A549 (cell line): ENCODE data around the gene KCNAB1. TPM values are rescaled to one million over a fixed set of nuclear protein-coding genes. Genes with fewer than 3 reads are reported as not detected.

Experiments
- ATAC-seq, 2 experiments: fragments of 200-7000 bp in 1 of 2; fragments of >200 bp in 1 of 2; cut with Nextera tagmentation in 1 of 2; cut with Tn5 transposase in 1 of 2; 3 replicates each; pipeline versions ENCODE4 v1.8.0 to v1.9.1; 2018 to 2020; ENCODE audit warnings: mild to moderate bottlenecking in 1 of 2, moderate library complexity in 1 of 2
- CTCF ChIA-PET: fragments of 300-600 bp; sonication (Branson Sonifier 250); formaldehyde crosslinking; extraction: SDS; loops from one replicate; lab custom pipeline; 2021; ENCODE audit warnings: antibody characterized with exemption, inconsistent platforms; lab: Yijun Ruan, JAX
- POLR2A ChIA-PET: fragments of 350-600 bp; formaldehyde crosslinking; extraction: SDS; loops from one replicate; lab custom pipeline; 2021; ENCODE audit warnings: antibody characterized with exemption, inconsistent platforms; lab: Yijun Ruan, JAX
- DNase-seq, 2 experiments: peaks; one replicate each; pipeline versions ENCODE4 v3.0.0 to v3.0.0-alpha.2; 2011 to 2016; ENCODE audit warnings: low read depth in 1 of 2, low spot score in 1 of 2
- FAIRE-seq: peaks from 2 replicates; lab custom pipeline; 2011; peaks lifted over from hg19 to GRCh38; lab: Jason Lieb, UNC
- H3K27ac ChIP-seq, 2 experiments: fragments of >200 bp; sonication (Bioruptor Twin); formaldehyde crosslinking; 3 replicates each; pipeline ENCODE4 v1.5.1; 2016 to 2017
- H3K4me1 ChIP-seq: fragments of >200 bp; sonication (Bioruptor Twin); formaldehyde crosslinking; 3 replicates; pipeline ENCODE4 v1.6.1; 2016
- H3K4me2 ChIP-seq: fragments of >200 bp; sonication (Bioruptor Twin); formaldehyde crosslinking; 3 replicates; pipeline ENCODE4 v1.6.1; 2016
- H3K4me3 ChIP-seq: fragments of >200 bp; sonication (Bioruptor Twin); formaldehyde crosslinking; 3 replicates; pipeline ENCODE4 v1.5.1; 2016
- H3K9me3 ChIP-seq: fragments of >200 bp; sonication (Bioruptor Twin); formaldehyde crosslinking; 3 replicates; pipeline ENCODE4 v1.6.1; 2016
- BHLHE40 ChIP-seq: IDR thresholded peaks from 2 replicates; pipeline ENCODE4 v1.6.1; 2012; ENCODE audit warnings: low read depth, low read length, inconsistent platforms
- CBX2 ChIP-seq: fragments of 200-600 bp; sonication (generic); IDR thresholded peaks from 2 replicates; pipeline ENCODE4 v1.6.1; 2016; ENCODE audit warnings: low read depth, mild to moderate bottlenecking, borderline replicate concordance
- CBX8 ChIP-seq: fragments of 200-600 bp; sonication (generic); IDR thresholded peaks from 2 replicates; pipeline ENCODE4 v1.6.1; 2016
- CHD4 ChIP-seq: fragments of 200-600 bp; sonication (generic); IDR thresholded peaks from 2 replicates; pipeline ENCODE4 v1.6.1; 2016; ENCODE audit warnings: antibody characterized with exemption, mild to moderate bottlenecking, borderline replicate concordance
- EHF ChIP-seq: fragments of 250-450 bp; sonication (Bioruptor Pico); IDR thresholded peaks from 2 replicates; pipeline ENCODE4 v1.5.0; 2020; ENCODE audit warnings: mild to moderate bottlenecking
- EP300 ChIP-seq, 2 experiments: fragments of >200 bp; sonication (Bioruptor Twin); formaldehyde crosslinking; IDR thresholded peaks; 2 replicates in 1 of 2; 3 replicates in 1 of 2; pipeline ENCODE4 v1.6.1; 2016 to 2017
- FOSB ChIP-seq: fragments of 250-450 bp; sonication (Bioruptor Pico); IDR thresholded peaks from 2 replicates; pipeline ENCODE4 v1.5.0; 2020; ENCODE audit warnings: mild to moderate bottlenecking, moderate library complexity
- FOXS1 ChIP-seq: fragments of 250-450 bp; sonication (Bioruptor Pico); IDR thresholded peaks from 2 replicates; pipeline ENCODE4 v1.5.0; 2020; ENCODE audit warnings: mild to moderate bottlenecking, moderate library complexity
- HOXA7 ChIP-seq: fragments of 250-450 bp; sonication (Bioruptor Pico); IDR thresholded peaks from 2 replicates; pipeline ENCODE4 v1.5.0; 2020; ENCODE audit warnings: mild to moderate bottlenecking, moderate library complexity
- HOXB13 ChIP-seq: fragments of 250-450 bp; sonication (Bioruptor Pico); IDR thresholded peaks from 2 replicates; pipeline ENCODE4 v1.5.0; 2020; ENCODE audit warnings: low read depth, mild to moderate bottlenecking, moderate library complexity
- HOXB5 ChIP-seq: fragments of 250-450 bp; sonication (Bioruptor Pico); IDR thresholded peaks from 2 replicates; pipeline ENCODE4 v1.5.0; 2020; ENCODE audit warnings: mild to moderate bottlenecking, moderate library complexity
- JUNB ChIP-seq: fragments of >200 bp; sonication (Bioruptor Twin); formaldehyde crosslinking; IDR thresholded peaks from 2 replicates; pipeline ENCODE4 v1.6.1; 2016
- KDM1A ChIP-seq: fragments of 200-600 bp; sonication (generic); IDR thresholded peaks from 2 replicates; pipeline ENCODE4 v1.6.1; 2016; ENCODE audit warnings: low read depth, mild to moderate bottlenecking
- MAFK ChIP-seq: fragments of 450-650 bp; IDR thresholded peaks from 2 replicates; pipeline ENCODE4 v1.6.1; 2014; ENCODE audit not compliant: partially characterized antibody
- NFE2L2 ChIP-seq: fragments of 150-350 bp; conservative IDR thresholded peaks from 2 replicates; pipeline ENCODE4 v1.6.1; 2014; ENCODE audit warnings: low read length
- NR3C1 ChIP-seq: fragments of >200 bp; sonication (Bioruptor Twin); formaldehyde crosslinking; IDR thresholded peaks from 3 replicates; pipeline ENCODE4 v1.6.1; 2017
- PHF8 ChIP-seq: fragments of 200-600 bp; sonication (generic); IDR thresholded peaks from 2 replicates; pipeline ENCODE4 v1.6.1; 2016; ENCODE audit warnings: low read depth, mild to moderate bottlenecking, antibody characterized with exemption, moderate library complexity, borderline replicate concordance
- POLR2A ChIP-seq: IDR thresholded peaks from 2 replicates; pipeline ENCODE4 v1.6.1; 2012; ENCODE audit warnings: mild to moderate bottlenecking, low read length
- RAD21 ChIP-seq, 2 experiments: fragments of >200 bp in 1 of 2; sonication (Bioruptor Twin) in 1 of 2; formaldehyde crosslinking in 1 of 2; IDR thresholded peaks in 1 of 2; conservative IDR thresholded peaks in 1 of 2; 2 replicates in 1 of 2; 3 replicates in 1 of 2; pipeline ENCODE4 v1.6.1; 2012 to 2018; ENCODE audit warnings: inconsistent platforms in 1 of 2
- RARB ChIP-seq: fragments of 250-450 bp; sonication (Bioruptor Pico); IDR thresholded peaks from 2 replicates; pipeline ENCODE4 v1.8.0; 2021; ENCODE audit warnings: mild to moderate bottlenecking, moderate library complexity
- RCOR1 ChIP-seq: fragments of 150-350 bp; IDR thresholded peaks from 2 replicates; pipeline ENCODE4 v1.6.1; 2014; ENCODE audit warnings: antibody characterized with exemption, low read length, low read depth
- RFX5 ChIP-seq: fragments of 450-650 bp; IDR thresholded peaks from 2 replicates; pipeline ENCODE4 v1.7.1; 2014; ENCODE audit warnings: antibody characterized with exemption, mild to moderate bottlenecking, moderate library complexity
- TP53 ChIP-seq: fragments of 250-450 bp; sonication (Bioruptor Pico); IDR thresholded peaks from 2 replicates; pipeline ENCODE4 v1.5.0; 2021; ENCODE audit warnings: mild to moderate bottlenecking, moderate library complexity
- ZC3H11A ChIP-seq: fragments of 450-650 bp; IDR thresholded peaks from 2 replicates; pipeline ENCODE4 v1.6.1; 2014; ENCODE audit warnings: antibody characterized with exemption, mild to moderate bottlenecking
- ZFP36 ChIP-seq: fragments of 450-650 bp; IDR thresholded peaks from 2 replicates; pipeline ENCODE4 v1.6.1; 2014; ENCODE audit warnings: borderline replicate concordance; ENCODE audit not compliant: partially characterized antibody
- ZNF302 ChIP-seq: fragments of 250-450 bp; sonication (Bioruptor Pico); IDR thresholded peaks from 2 replicates; pipeline ENCODE4 v1.9.0; 2021; ENCODE audit warnings: inconsistent platforms, mild to moderate bottlenecking, moderate library complexity
- ZSCAN20 ChIP-seq: fragments of 250-450 bp; sonication (Bioruptor Pico); IDR thresholded peaks from 2 replicates; pipeline ENCODE4 v1.8.0; 2022; ENCODE audit warnings: mild to moderate bottlenecking, moderate library complexity
- WGBS: methylation state at CpG from one replicate; pipeline ENCODE4 v1.1.6; 2017; ENCODE audit errors: missing lambda C conversion rate; 5-methylcytosine and 5-hydroxymethylcytosine counted together
- polyA plus RNA-seq, 4 experiments: library from polyadenylated mRNA; depleted of rRNA in 3 of 4; stranded (reverse); fragments of >200 nt; fragmentation: RNase III in 1 of 4; extraction: RNeasy Plus Mini Kit Qiagen cat#74134 plus additional on column Dnase treatment in 1 of 4; gene quantifications; 2 replicates in 3 of 4; 3 replicates in 1 of 4; pipeline ENCODE4 v1.2.3, GENCODE V29; 2011 to 2017
- TF ChIP-seq, protein P1 (sequence below): fragments of >200 bp; sonication (Bioruptor Twin); formaldehyde crosslinking; IDR thresholded peaks from 3 replicates; pipeline ENCODE4 v1.6.1; 2016
- TF ChIP-seq, protein P2 (sequence below): IDR thresholded peaks from 2 replicates; pipeline ENCODE4 v1.6.1; 2012
- TF ChIP-seq, protein P3 (sequence below): fragments of 250-450 bp; sonication (Bioruptor Pico); IDR thresholded peaks from 2 replicates; pipeline ENCODE4 v1.5.0; 2020; ENCODE audit warnings: low read depth, mild to moderate bottlenecking, moderate library complexity
- TF ChIP-seq, protein P4 (sequence below): fragments of 450-650 bp; IDR thresholded peaks from 2 replicates; pipeline ENCODE4 v1.6.1; 2014; ENCODE audit warnings: antibody characterized with exemption
- TF ChIP-seq, protein P5 (sequence below): IDR thresholded peaks from 2 replicates; pipeline ENCODE4 v1.6.1; 2012

Gene KCNAB1
- polyA plus RNA-seq, 2 of the 4 experiments (the other 2 are of a cell fraction): not detected

DNA sequence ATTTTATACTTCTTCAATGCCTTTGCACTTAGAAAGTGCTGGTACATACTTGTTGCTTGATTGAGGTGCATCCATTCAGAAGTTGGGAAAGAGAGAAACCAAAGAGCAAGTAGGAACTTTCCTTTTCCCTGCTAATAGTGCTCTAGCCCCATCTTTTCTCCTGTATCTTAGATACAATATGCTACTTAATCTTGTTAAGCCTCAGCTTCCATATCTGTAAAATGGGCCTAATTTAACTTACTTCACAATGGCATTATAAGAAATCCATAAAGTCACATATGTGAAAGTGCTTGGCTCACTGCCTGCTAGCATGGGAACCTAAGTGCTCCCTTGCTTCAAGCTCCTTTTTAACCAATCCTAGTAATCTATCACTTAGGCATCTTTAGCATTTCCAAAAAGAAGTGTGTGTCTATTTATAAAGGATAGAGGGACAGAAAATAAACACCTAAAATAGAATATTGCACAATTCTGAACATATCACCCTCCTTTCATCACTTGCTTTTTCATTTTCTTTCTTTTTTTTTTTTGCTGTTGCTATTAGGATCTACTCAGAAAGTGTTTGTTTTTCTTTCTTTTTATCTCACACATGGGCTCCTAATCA is 28.1 kb downstream of the KCNAB1 start (continued):
- TF ChIP-seq, protein P1, sequence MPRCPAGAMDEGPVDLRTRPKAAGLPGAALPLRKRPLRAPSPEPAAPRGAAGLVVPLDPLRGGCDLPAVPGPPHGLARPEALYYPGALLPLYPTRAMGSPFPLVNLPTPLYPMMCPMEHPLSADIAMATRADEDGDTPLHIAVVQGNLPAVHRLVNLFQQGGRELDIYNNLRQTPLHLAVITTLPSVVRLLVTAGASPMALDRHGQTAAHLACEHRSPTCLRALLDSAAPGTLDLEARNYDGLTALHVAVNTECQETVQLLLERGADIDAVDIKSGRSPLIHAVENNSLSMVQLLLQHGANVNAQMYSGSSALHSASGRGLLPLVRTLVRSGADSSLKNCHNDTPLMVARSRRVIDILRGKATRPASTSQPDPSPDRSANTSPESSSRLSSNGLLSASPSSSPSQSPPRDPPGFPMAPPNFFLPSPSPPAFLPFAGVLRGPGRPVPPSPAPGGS: no peak
- TF ChIP-seq EHF (CRISPR knock-in tag): no peak
- TF ChIP-seq, all 56 proteins: peak for 0

DNA sequence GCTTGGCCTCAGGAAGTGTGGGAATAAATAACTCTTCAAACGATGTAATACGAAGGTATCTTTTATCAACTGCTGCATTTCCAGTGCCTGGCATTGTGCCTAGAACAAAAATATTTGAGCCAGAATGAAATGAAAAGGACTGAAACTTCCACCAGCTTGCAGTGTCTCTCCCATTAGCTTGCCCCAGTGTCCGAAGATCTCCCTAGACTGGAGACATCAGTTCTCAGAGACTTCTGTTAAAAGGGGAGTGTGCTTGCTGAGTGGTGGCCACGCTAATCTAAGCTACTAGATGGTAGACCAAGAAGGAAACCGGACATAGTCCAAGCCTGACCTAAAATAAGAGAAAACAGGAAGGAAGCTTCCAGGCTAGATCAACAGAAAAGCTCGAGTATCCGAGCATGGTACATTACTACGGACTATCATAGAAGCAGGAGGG is 28.6 kb downstream of the KCNAB1 start:
- ChIA-PET POLR2A (no interaction called here), CTCF (interaction anchor here (0.5 to 7.1 kb wide), 17 partner anchors 11 to 1053 kb away, joined by 3 to 182 read pairs (median 4); no protein-coding TSS in a partner anchor)
- ATAC-seq: no peak
- no peak overlapping the region for H3K4me2 ChIP-seq
- TF ChIP-seq, protein P2, sequence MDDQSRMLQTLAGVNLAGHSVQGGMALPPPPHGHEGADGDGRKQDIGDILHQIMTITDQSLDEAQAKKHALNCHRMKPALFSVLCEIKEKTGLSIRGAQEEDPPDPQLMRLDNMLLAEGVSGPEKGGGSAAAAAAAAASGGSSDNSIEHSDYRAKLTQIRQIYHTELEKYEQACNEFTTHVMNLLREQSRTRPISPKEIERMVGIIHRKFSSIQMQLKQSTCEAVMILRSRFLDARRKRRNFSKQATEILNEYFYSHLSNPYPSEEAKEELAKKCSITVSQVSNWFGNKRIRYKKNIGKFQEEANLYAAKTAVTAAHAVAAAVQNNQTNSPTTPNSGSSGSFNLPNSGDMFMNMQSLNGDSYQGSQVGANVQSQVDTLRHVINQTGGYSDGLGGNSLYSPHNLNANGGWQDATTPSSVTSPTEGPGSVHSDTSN: no peak
- TF ChIP-seq FOXS1 (CRISPR knock-in tag): no peak
- no peak for TF ChIP-seq RAD21 (conservative IDR thresholded peaks at IDR 0.05 in 1 of 2, IDR thresholded peaks at IDR 0.05 in 1 of 2)
- TF ChIP-seq CBX8: no peak
- no peak for TF ChIP-seq EHF (CRISPR knock-in tag)
- TF ChIP-seq CBX2: no peak
- no peak for TF ChIP-seq RCOR1
- TF ChIP-seq EP300 (IDR thresholded peaks at IDR 0.05): no peak
- no peak for TF ChIP-seq RFX5
- TF ChIP-seq HOXB13 (CRISPR knock-in tag): no peak
- no peak for TF ChIP-seq CHD4
- no peak for TF ChIP-seq ZSCAN20
- TF ChIP-seq POLR2A: no peak
- no peak for TF ChIP-seq RARB (CRISPR knock-in tag)
- no peak for TF ChIP-seq ZFP36
- no peak for TF ChIP-seq JUNB
- TF ChIP-seq FOSB (CRISPR knock-in tag): no peak
- TF ChIP-seq KDM1A: no peak
- TF ChIP-seq ZNF302 (CRISPR knock-in tag): no peak
- no peak overlapping the region for H3K27ac ChIP-seq
- FAIRE-seq: no peak
- H3K4me1 ChIP-seq: no peaks in the 10 kb centered on the region
- no peak for DNase-seq
- H3K9me3 ChIP-seq: no peaks in the 10 kb centered on the region
- 26% methylated on average over 8 of the region's 8 CpGs for WGBS
- H3K4me3 ChIP-seq: no peak overlapping the region

DNA sequence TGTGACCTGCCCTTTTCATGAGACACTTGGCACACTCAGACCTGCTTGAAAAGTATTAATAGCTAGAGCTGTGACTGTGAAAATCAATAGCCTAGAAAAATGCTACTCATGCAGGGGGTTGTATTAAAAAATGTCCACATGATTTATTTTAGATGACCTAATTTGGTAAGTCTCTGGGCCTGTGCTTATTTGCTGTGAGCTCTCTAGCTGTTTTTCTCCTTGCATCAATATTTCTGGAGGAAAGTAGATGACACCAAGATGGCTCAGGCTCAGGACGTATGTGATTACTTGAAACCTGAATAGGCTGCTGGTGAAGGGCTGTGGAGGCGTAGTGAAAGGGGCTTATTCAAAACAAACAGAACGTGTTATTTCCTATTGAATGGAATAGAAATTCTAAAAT is 29.5 kb downstream of the KCNAB1 start:
- Histone ChIP-seq H3K9me3 (no peaks in the 10 kb centered on the region), H3K27ac (no peak overlapping the region), H3K4me2 (no peak overlapping the region), H3K4me3 (no peak overlapping the region), H3K4me1 (no peaks in the 10 kb centered on the region)
- POLR2A ChIA-PET: interaction anchor here (1.0 kb wide), 2 partner anchors 360 to 939 kb away, joined by 3 to 4 read pairs; no protein-coding TSS in a partner anchor
- DNase-seq (no peak), FAIRE-seq (no peak), ATAC-seq (no peak)
- 63% methylated on average over 3 of the region's 3 CpGs for WGBS
- CTCF ChIA-PET: interaction anchor here (0.6 to 7.1 kb wide), 27 partner anchors 9 to 1373 kb away, joined by 3 to 182 read pairs (median 3); no protein-coding TSS in a partner anchor
- no peak for TF ChIP-seq TP53
- TF ChIP-seq, protein P1: no peak
- TF ChIP-seq NFE2L2: no peak
- no peak for TF ChIP-seq BHLHE40
- TF ChIP-seq ZC3H11A: no peak
- TF ChIP-seq, protein P3, sequence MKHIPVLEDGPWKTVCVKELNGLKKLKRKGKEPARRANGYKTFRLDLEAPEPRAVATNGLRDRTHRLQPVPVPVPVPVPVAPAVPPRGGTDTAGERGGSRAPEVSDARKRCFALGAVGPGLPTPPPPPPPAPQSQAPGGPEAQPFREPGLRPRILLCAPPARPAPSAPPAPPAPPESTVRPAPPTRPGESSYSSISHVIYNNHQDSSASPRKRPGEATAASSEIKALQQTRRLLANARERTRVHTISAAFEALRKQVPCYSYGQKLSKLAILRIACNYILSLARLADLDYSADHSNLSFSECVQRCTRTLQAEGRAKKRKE (CRISPR knock-in tag): no peak
- TF ChIP-seq, protein P4, sequence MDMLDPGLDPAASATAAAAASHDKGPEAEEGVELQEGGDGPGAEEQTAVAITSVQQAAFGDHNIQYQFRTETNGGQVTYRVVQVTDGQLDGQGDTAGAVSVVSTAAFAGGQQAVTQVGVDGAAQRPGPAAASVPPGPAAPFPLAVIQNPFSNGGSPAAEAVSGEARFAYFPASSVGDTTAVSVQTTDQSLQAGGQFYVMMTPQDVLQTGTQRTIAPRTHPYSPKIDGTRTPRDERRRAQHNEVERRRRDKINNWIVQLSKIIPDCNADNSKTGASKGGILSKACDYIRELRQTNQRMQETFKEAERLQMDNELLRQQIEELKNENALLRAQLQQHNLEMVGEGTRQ: no peak
- TF ChIP-seq, protein P2: no peak
- TF ChIP-seq MAFK: no peak
- TF ChIP-seq NR3C1: no peak
- TF ChIP-seq HOXA7 (CRISPR knock-in tag): no peak
- no peak for TF ChIP-seq HOXB5 (CRISPR knock-in tag)
- no peak for TF ChIP-seq PHF8
- TF ChIP-seq, protein P5, sequence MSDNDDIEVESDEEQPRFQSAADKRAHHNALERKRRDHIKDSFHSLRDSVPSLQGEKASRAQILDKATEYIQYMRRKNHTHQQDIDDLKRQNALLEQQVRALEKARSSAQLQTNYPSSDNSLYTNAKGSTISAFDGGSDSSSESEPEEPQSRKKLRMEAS: no peak
